A673 (cell line): ENCODE data around the gene ADAM17.

Experiments used
- CTCF ChIP-seq: fragments of 300-800, 200-600 bp; sonication (generic); conservative IDR thresholded peaks from 2 replicates; pipeline ENCODE4 v1.5.1; 2017; ENCODE audit warnings: low read depth, mild to moderate bottlenecking, antibody characterized with exemption, low read length, moderate library complexity, mixed read lengths
- EZH2 ChIP-seq: fragments of 200-600 bp; sonication (generic); IDR thresholded peaks from 2 replicates; pipeline ENCODE4 v1.6.1; 2017; ENCODE audit warnings: borderline replicate concordance, low read depth, mild to moderate bottlenecking, mixed read lengths, antibody characterized with exemption, low read length; ENCODE audit not compliant: poor library complexity, severe bottlenecking

- no peak for TF ChIP-seq EZH2
- TF ChIP-seq CTCF, result no peak
These were observed 8.2 kb downstream of the ADAM17 start for GRCh38 chr2:9547262-9547991.
